PC-3 (cell line): Measurements from ENCODE around the gene CRX.
"Not testable (repeated sequence)": the region's sequence is repeated elsewhere in the genome, so short reads cannot be mapped to it uniquely, and the experiment has no call there.

Experiments used
- CTCF ChIP-seq: fragments of 300-600 bp; sonication (generic); conservative IDR thresholded peaks from 2 replicates; pipeline ENCODE4 v1.5.1; 2017; ENCODE audit warnings: antibody characterized with exemption, low read depth, mild to moderate bottlenecking, low read length
- EZH2 ChIP-seq: fragments of 300-600 bp; sonication (generic); IDR thresholded peaks from one replicate; pipeline ENCODE4 v1.6.1; 2017; ENCODE audit warnings: antibody characterized with exemption, mild to moderate bottlenecking, low read length; ENCODE audit not compliant: unreplicated experiment

DNA sequence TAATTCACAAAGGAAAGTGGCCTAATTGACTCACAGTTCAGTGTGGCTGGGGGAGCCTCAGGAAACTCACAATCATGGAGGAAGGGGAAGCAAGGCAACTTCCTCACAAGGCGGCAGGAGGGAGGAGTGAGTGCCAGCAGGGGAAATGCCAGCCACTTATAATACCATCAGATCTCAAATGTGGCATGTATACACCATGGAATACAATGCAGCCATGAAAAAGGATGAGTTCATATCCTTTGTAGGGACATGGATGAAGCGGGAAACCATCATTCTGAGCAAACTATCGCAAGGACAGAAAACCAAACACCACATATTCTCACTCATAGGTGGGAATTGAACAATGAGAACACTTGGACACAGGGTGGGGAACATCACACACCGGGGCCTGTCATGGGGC, 57.6 kb downstream of the CRX start:
- not testable (repeated sequence) for TF ChIP-seq CTCF, EZH2
